SK-N-MC (cell line): ENCODE data around the gene GJB6.

Experiments
- EZH2 ChIP-seq: fragments of 200-600 bp; sonication (generic); IDR thresholded peaks from one replicate; pipeline ENCODE4 v1.6.1; 2017; ENCODE audit warnings: antibody characterized with exemption
- FOXP2 ChIP-seq: optimal IDR thresholded peaks from 2 replicates; pipeline ENCODE3; 2011; ENCODE audit warnings: mild to moderate bottlenecking, moderate library complexity; ENCODE audit not compliant: insufficient read depth; ENCODE audit errors: extremely low read length, control extremely low read depth
- POLR2AphosphoS5 ChIP-seq: IDR thresholded peaks from 2 replicates; pipeline ENCODE4 v1.6.1; 2012; ENCODE audit warnings: mild to moderate bottlenecking, low read depth, low read length, borderline replicate concordance

DNA sequence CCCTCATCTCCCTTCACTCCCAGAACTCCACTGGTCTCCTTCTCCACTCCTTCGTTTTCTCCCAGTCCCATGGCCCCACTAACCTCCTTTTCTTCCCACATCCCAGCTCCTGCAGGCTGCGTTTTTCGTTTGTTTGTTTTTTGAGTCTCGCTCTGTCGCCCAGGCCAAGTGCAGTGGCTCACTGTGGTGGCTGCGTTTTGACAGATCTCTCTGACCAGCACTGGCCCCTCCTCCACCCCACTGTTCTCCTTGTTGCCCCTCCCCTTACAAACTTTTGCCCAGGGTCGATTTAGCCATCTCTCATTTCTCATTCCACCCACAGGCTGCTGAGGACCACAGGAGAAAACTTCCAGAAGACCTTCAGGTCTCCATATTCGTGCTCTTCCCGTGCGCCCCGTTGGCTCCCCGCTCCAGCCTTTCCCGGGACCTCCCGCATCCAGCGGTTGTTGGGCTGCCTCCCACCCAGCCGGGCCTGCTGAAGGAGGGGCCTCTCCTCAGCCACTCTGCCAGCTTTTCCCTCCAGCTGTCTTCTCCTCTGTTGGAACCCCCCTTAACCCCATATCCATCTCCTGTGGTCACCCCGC, 40.6 kb upstream of the GJB6 start:
- TF ChIP-seq POLR2AphosphoS5 (no peak), EZH2 (no peak), FOXP2 (no peak)
